Islet precursor cell (in vitro differentiated cells): Measurements from ENCODE around the gene CCDC70.

Experiments
- DNase-seq: peaks from one replicate; pipeline ENCODE4 v3.0.0-alpha.2; 2018

Gene CCDC70

DNA sequence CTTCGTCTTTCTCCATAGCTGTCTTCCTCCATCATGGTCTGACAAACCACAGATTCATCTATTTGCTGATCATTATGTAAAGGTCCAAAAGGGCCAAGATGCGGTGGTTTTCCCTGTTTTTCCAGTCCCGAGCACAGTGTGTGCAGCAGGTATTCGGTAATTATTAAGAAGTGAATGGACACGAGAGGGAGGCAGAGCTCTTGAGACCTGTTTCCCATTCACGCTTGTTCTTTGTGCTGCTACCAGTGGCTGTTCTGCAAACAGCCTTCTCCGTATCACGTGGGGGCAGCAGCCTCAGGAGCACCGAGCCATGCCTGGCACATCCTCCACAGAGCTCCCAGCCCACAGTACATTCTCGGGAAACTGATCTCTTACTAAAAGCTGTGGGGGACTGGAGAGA lies 50.3 kb downstream of the CCDC70 start:
- DNase-seq, result peak; percentile 47

DNA sequence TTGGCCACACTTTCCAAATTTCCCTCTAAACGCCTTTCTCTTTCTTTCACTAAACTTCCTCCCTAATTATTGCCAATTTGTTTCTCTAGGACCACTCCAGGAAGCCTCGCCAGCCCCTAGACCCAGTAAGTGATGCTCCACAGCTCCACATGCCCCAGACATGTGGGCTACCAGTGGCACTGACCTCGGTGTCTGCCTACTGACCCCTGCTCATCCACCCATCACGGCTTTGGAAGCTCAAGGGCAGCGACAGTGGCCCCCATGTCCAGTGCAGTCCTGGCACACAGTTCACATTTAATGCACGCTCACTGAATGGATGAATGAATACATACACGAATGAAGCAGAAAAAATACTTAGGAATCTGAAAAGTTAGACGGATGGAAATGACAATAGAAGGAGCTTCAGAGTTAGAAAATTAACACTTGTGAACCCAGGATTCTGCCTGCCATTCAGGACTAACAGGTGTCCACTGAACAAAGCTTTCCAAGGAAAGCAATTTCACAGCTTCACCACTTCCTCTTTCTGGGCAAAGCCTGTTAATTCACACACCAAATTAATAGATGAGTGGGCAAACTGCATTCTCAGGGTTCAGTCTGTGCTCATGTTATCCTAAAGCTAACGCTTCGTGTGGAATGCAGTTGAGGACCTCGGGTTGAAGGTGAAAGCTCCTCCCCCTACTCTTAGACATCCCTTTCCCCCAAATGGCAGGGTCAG lies 50.9 kb downstream of the CCDC70 start:
- DNase-seq, result peak; percentile 15

DNA sequence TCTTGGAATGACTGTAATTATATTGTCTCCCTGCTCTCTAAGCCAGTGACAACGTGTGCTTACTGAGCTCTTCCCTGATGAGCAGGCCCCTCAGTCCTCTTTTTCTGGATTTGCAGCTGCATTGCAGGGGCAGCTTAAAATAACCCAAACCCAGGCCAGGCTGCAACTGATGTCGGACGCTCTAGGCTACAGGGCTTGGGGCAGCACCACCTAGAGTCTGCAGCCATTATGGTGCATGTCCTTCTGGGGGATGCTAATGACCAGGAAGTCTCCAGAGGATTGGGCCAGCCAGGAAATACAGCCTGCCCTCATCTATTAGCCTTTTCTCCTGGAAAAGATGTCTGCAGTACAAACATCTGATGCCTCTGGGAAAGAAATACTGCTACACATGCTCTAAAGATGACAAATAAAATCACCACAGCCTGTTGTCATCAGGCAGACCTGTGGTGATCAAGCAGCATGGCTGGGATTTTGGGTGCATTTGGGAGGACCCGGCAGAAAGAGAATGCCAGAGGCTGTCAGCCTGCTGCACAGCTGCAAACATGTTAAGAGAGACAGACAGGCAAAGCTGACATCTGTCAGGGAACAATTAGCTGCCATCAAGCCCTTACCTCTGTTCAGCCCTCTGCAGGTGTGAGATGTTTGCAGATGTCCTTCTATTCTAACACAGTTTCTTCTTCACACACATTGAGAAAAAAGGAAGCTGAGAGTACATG lies 51.8 kb downstream of the CCDC70 start:
- DNase-seq, result peak; percentile 54

DNA sequence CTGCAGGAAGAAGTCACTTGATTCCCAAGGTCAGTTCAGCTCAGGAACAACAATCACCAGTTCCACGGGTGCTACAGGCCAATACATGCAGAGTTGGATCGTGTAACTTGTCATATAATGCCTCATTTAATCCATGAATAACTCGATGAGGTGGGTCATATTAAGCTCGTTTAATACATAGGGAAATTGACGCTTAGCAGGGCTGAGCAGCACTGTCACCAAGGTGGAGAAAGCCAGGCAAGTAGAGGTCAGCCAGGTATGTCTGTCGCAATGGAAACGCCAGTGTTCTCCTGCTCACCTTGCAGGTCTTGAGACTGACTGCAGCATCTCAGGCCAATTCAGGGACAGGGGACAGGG lies 52.3 kb downstream of the CCDC70 start:
- DNase-seq, result peak; percentile 22
